Fibroblast of the aortic adventitia (primary cell): ENCODE data around the gene WDR4. TPM values are rescaled to one million over a fixed set of nuclear protein-coding genes. Genes with fewer than 3 reads are reported as not detected.
"Not testable (repeated sequence)": the region's sequence is repeated elsewhere in the genome, so short reads cannot be mapped to it uniquely, and the experiment has no call there.

Experiments
- DNase-seq: peaks from one replicate; pipeline ENCODE4 v3.0.0-alpha.2; 2010; ENCODE audit warnings: low read depth
- H3K4me3 ChIP-seq: 2 replicates; pipeline ENCODE4 v1.5.1; 2011; ENCODE audit warnings: low read depth, mild to moderate bottlenecking, control low read depth, low read length, moderate library complexity
- total RNA-seq: library from RNA; depleted of rRNA; stranded (reverse); fragments of >200 nt; gene quantifications from 2 replicates; pipeline ENCODE4 v1.2.3, GENCODE V29; 2012; ENCODE audit warnings: low replicate concordance
- TF ChIP-seq, protein P1 (sequence below): IDR thresholded peaks from 2 replicates; pipeline ENCODE4 v1.5.1; 2011; ENCODE audit warnings: mild to moderate bottlenecking, low read length, control low read depth, inconsistent platforms; ENCODE audit not compliant: insufficient read depth

Gene WDR4
- total RNA-seq, 1 donor = 12.8 TPM

- no peak overlapping the region for H3K4me3 ChIP-seq
- TF ChIP-seq, protein P1, sequence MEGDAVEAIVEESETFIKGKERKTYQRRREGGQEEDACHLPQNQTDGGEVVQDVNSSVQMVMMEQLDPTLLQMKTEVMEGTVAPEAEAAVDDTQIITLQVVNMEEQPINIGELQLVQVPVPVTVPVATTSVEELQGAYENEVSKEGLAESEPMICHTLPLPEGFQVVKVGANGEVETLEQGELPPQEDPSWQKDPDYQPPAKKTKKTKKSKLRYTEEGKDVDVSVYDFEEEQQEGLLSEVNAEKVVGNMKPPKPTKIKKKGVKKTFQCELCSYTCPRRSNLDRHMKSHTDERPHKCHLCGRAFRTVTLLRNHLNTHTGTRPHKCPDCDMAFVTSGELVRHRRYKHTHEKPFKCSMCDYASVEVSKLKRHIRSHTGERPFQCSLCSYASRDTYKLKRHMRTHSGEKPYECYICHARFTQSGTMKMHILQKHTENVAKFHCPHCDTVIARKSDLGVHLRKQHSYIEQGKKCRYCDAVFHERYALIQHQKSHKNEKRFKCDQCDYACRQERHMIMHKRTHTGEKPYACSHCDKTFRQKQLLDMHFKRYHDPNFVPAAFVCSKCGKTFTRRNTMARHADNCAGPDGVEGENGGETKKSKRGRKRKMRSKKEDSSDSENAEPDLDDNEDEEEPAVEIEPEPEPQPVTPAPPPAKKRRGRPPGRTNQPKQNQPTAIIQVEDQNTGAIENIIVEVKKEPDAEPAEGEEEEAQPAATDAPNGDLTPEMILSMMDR = no peak
- DNase-seq = no peak
These were observed 34.8 kb downstream of the WDR4 start for GRCh38 chr21:42844411-42845113.

DNA sequence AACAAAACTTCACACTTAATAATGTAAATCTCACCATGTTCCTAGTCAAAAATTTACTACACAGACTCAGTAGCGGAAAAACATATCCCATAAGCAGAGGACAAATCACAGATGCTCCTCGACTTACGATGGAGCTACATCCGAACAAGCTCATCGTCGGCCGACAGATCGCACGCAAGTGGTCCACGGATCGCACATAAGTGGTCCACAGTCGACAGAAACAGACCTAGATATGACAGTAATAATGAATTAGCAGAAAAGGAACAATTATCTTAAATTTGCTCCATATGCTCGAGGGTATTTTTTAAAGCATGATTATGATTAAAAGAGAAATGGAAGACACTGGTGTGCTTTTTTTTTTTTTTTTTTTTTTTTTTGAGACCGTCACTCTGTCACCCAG, 36.3 kb downstream of the WDR4 start:
- TF ChIP-seq, protein P1 = no peak
- no peak for DNase-seq
- no peak overlapping the region for H3K4me3 ChIP-seq

DNA sequence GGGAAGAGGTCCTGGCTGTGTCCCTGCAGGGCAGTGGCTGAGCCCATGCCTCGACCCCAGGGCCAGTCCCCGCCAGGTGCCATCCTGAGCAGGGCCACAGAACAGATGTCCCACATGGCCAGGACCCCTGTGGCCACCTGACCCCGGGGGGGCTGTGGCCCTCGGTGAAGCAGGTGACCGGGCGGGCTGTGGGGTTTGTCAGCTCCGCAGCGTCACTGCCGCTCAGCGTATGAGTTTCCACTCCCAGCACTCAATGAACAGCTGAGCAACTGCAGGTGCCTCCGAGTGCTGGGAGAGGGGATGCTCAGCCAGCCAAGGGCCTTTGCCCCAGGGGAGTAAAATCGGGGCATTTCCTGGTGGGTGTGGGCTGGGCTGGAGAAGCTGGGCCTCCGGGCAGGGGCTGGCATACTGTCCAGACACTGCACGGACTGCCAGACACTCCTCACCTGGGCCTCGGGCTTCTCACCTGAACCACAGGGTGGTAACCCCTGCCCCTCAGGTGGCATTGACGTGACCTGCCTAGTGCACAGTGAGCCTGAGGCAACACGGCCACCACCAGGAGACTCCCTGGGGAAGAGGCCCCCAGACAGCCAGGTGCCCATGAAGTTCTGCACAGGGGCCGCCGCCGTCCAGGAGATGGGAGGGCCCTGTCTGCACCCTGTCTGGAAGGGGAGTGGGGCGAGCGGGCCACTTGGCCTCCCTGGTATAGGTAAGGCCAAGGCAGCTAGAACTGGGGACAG, 37.3 kb downstream of the WDR4 start:
- DNase-seq, H3K4me3 ChIP-seq: not testable (repeated sequence)

- no peak overlapping the region for H3K4me3 ChIP-seq
- no peak for DNase-seq
- TF ChIP-seq, protein P1 = no peak
These were observed 38.0 kb downstream of the WDR4 start for GRCh38 chr21:42841156-42841915.

GRCh38 chr21:42840411-42841155, 38.8 kb downstream of the WDR4 start:
- no peak for DNase-seq
- TF ChIP-seq, protein P1 = no peak
- no peak overlapping the region for H3K4me3 ChIP-seq

DNA sequence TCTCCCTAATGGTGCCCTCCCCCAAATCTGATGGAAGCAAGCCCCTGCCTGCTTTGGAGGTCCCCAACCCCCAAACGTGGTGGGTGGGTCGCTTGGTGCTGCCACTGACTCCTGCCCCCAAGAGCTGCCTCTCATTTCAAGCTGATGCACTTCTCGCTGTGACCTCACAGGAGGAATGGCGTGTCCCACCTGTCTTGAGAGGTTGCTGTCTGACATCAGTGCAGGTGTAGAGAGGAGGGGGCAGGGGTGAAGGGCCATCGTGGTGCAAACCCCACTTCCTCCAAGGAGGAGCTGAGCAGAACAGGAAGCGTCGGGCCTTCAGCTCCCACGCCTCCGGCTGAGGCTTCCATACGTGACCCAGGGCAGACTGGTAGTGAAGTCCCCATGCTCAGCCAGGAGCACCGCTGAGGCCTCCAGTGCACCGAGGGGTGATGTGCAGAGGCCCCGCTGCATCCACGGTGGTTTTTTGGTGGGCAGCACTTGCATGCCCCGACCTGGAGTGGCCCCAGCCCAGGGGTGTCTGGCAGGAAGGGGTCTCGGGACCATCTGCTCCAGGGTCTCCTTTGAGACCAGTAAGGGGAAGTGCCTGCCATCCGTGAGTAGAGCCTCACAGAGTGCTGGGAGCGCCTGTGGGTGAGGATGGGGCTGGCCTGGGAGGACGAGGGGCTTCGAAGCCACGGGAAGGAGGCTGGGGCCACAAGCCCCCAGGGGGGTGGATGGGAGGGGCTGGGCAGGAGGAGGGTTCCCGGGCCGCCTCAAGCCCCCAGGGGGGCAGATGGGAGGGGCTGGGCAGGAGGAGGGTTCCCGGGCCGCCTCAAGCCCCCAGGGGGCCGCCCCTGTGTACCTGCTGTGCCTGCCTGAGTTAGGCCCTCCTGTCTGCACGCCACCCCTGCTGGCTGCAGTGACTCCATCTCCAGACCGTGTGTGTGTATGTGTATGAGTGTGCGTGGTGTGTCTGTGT, 39.8 kb downstream of the WDR4 start:
- TF ChIP-seq, protein P1 = no peak
- DNase-seq = no peak
- H3K4me3 ChIP-seq = no peak overlapping the region

GRCh38 chr21:42838212-42838690, 41.1 kb downstream of the WDR4 start:
- DNase-seq, H3K4me3 ChIP-seq: not testable (repeated sequence)
